ENCODE data around the gene TEAD1.

GRCh38 chr11:12668166-12668565 lies 6.1 kb upstream of the TEAD1 start:
- TF ChIP-seq CTCF (IDR thresholded peaks at IDR 0.05) (no peak), POLR2A (IDR thresholded peaks at IDR 0.05) (no peak)
